ENCODE results near the gene ZC3H11A. TPM values are rescaled to one million over a fixed set of nuclear protein-coding genes. Genes with fewer than 3 reads are reported as not detected.

The ZC3H11A gene
- total and polyA plus RNA-seq, 3 donors from 2014 or later: 84.5 to 133 (median 128) TPM

DNA sequence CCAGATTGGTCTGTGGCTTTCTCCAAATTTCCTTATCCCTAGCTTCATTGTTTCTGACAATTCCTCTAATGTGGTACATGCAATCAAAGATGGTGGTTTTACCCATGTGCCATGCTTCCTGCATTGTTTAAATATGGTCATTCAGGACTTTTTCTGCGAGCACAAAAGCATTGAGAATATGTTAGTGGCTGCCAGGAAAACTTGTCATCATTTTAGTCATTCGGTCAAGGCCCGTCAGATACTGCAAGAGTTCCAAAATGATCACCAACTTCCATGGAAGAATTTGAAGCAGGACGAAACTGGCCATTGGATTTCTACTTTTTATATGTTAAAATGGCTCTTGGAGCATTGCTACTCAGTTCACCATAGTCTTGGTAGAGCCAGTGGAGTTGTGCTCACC lies 3.7 kb downstream of the ZC3H11A start:
- Histone ChIP-seq H3K4me1 (peaks cover 36% of the 10 kb centered on the region), H3K27ac (no peak overlapping the region), H3K4me3 (no peak overlapping the region), H3K9me3 (no peaks in the 10 kb centered on the region), H3K27me3 (no peaks in the 10 kb centered on the region), H3K36me3 (ENCODE audit: low read depth, missing control alignments) (no peaks in the 10 kb centered on the region)
- TF ChIP-seq, protein P1, sequence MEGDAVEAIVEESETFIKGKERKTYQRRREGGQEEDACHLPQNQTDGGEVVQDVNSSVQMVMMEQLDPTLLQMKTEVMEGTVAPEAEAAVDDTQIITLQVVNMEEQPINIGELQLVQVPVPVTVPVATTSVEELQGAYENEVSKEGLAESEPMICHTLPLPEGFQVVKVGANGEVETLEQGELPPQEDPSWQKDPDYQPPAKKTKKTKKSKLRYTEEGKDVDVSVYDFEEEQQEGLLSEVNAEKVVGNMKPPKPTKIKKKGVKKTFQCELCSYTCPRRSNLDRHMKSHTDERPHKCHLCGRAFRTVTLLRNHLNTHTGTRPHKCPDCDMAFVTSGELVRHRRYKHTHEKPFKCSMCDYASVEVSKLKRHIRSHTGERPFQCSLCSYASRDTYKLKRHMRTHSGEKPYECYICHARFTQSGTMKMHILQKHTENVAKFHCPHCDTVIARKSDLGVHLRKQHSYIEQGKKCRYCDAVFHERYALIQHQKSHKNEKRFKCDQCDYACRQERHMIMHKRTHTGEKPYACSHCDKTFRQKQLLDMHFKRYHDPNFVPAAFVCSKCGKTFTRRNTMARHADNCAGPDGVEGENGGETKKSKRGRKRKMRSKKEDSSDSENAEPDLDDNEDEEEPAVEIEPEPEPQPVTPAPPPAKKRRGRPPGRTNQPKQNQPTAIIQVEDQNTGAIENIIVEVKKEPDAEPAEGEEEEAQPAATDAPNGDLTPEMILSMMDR (IDR thresholded peaks at IDR 0.05): no peak
- TF ChIP-seq POLR2A (IDR thresholded peaks at IDR 0.05): no peak
- WGBS, 2 donors: 94 to 96% methylated on average over 4 of the region's 4 CpGs
- intact Hi-C loops (cut with DNase I; ENCODE audit: low total_unique reads): no loop called here
- no peak for DNase-seq

DNA sequence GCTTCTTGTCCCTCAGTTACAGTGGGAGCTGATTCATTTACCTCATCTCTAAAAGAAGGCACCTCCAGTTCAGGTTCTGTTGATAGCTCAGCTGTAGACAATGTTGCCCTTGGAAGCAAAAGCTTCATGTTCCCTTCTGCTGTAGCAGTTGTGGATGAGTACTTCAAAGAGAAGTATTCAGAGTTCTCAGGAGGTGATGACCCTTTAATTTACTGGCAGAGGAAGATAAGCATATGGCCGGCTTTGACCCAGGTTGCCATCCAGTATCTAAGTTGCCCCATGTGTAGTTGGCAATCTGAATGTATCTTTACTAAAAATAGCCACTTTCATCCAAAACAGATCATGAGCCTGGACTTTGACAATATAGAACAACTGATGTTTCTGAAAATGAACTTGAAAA lies 4.5 kb downstream of the ZC3H11A start:
- H3K4me3 ChIP-seq: no peak overlapping the region
- intact Hi-C loops (cut with DNase I; ENCODE audit: low total_unique reads): no loop called here
- H3K27ac ChIP-seq: no peak overlapping the region
- peaks cover 36% of the 10 kb centered on the region for H3K4me1 ChIP-seq
- TF ChIP-seq, protein P1 (IDR thresholded peaks at IDR 0.05): no peak
- TF ChIP-seq POLR2A (IDR thresholded peaks at IDR 0.05): no peak
- WGBS, 2 donors: 44 to 63% methylated on average over 1 of the region's 1 CpG
- H3K36me3 ChIP-seq (ENCODE audit: low read depth, missing control alignments): no peaks in the 10 kb centered on the region
- H3K9me3 ChIP-seq: no peaks in the 10 kb centered on the region
- no peak for DNase-seq
- H3K27me3 ChIP-seq: no peaks in the 10 kb centered on the region

DNA sequence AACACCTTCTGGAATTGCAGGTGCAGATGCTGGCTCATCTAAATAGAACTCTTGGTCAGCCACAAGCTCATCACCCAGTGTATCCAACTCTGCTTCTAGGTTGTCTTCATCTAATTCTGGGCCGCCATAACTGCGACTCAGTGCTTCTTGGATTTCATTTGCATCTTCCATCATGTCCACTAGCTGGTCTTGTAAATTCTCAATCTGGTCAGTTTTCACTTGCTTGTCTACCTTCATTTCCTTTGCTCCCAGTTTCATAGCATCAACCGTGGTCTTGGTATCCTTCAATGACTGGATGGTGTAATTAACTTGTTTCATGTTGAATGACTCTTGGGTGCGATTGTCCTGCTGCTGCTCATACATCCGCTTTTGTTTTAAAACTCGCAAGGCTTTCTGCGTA lies 10.3 kb downstream of the ZC3H11A start:
- Histone ChIP-seq H3K9me3 (no peaks in the 10 kb centered on the region), H3K36me3 (ENCODE audit: low read depth, missing control alignments) (no peaks in the 10 kb centered on the region), H3K27ac (no peak overlapping the region), H3K27me3 (no peaks in the 10 kb centered on the region), H3K4me3 (no peak overlapping the region), H3K4me1 (peaks cover 4% of the 10 kb centered on the region)
- TF ChIP-seq POLR2A (IDR thresholded peaks at IDR 0.05): no peak
- TF ChIP-seq, protein P1 (IDR thresholded peaks at IDR 0.05): no peak
- no peak for DNase-seq
- WGBS, 2 donors: 92 to 98% methylated on average over 7 of the region's 7 CpGs
- intact Hi-C loops (cut with DNase I; ENCODE audit: low total_unique reads): no loop called here

DNA sequence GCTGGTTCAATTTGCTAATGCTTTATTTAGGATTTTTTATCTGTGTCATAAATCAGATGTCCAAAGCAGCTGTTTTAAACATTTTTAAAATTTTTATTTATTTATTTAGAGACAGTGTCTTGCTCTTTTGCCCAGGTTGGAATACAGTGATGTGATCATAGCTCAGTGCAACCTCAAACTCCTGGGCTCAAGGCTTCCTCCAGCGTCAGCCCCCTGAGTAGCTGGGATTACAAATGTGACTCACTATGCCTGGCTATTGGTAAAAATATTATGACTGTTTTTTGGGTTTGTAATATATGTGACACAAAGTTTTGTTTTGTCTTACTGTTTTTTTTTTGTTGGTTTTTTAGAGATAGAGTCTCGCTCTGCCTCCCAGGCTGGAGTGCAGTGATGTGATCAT lies 11.8 kb downstream of the ZC3H11A start:
- DNase-seq: no peak
- intact Hi-C loops (cut with DNase I; ENCODE audit: low total_unique reads): no loop called here
- Histone ChIP-seq H3K27me3 (no peaks in the 10 kb centered on the region), H3K36me3 (ENCODE audit: low read depth, missing control alignments) (no peaks in the 10 kb centered on the region), H3K4me3 (no peak overlapping the region), H3K9me3 (no peaks in the 10 kb centered on the region), H3K4me1 (peaks cover 10% of the 10 kb centered on the region), H3K27ac (no peak overlapping the region)
- WGBS, 2 donors: 74 to 81% methylated on average over 2 of the region's 2 CpGs
- no peak for TF ChIP-seq POLR2A (IDR thresholded peaks at IDR 0.05)
- TF ChIP-seq, protein P1 (IDR thresholded peaks at IDR 0.05): no peak

DNA sequence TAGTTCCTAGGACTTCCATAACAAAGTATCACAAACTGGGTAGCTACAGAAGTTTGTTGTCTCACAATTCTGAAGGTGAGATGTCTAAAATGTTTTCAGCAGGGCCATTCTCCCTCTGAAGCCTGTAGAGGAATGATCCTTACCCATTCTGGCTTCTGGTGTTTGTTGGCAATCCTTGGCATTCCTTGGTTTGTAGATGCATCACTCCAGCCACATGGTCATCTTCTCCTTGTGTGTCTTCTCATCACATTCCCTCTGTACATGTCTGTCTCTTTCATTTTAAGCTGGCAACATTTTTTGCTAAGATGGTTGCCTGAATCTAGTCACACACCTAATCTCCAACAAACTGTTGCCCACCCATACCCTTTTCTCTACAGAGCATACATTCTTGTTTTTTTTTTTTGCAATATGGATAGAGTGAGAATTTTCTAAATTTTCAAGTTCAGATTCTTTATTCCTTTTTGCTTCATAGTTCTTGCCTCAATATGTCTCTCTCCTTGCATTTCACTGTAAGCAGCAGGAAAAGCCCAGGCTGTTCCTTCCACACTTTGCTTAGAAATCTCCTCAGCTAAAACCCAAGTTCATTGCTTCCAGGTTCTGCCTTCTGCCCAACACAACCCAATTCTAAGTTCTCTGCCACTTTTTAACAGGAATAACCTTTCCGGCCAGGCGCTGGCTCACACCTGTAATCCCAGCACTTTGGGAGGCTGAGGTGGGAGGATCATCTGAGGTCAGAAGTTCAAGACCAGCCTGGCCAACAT lies 18.3 kb downstream of the ZC3H11A start:
- H3K4me1 ChIP-seq: peaks cover 11% of the 10 kb centered on the region
- intact Hi-C loops (cut with DNase I; ENCODE audit: low total_unique reads): no loop called here
- no peak overlapping the region for H3K4me3 ChIP-seq
- no peak overlapping the region for H3K27ac ChIP-seq
- H3K9me3 ChIP-seq: no peaks in the 10 kb centered on the region
- H3K36me3 ChIP-seq (ENCODE audit: low read depth, missing control alignments): no peaks in the 10 kb centered on the region
- no peak for TF ChIP-seq POLR2A (IDR thresholded peaks at IDR 0.05)
- TF ChIP-seq, protein P1 (IDR thresholded peaks at IDR 0.05): no peak
- no peaks in the 10 kb centered on the region for H3K27me3 ChIP-seq
- no peak for DNase-seq
- 85 to 96% methylated on average over 2 of the region's 2 CpGs for WGBS, 2 donors
